ENCODE data around the gene USP32. TPM values are rescaled to one million over a fixed set of nuclear protein-coding genes. Genes with fewer than 3 reads are reported as not detected.

Gene USP32
- total and polyA plus RNA-seq, 10 of the 15 experiments (the other 5 are each of a cell fraction or from before 2014, with no cell fraction given): 7.8 to 37.3 (median 25.5) TPM

DNA sequence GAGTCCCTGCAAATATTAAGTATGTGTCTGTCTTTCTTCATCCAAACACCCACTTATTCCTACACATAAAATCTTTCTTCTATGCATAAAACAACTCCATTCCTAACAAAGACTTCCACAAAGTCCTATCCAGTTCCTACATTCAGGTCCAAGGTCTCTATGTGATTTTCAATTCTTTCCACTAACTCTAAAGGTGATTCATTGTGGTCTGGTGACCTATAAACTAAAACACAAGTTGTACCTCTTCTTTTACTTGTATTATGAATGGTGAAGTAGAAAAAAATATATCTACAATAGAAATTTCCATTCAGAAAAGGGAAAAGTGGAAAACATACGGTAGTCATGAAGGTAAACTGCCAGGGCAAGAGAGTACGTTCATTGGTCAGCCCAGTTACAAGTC is 56.6 kb downstream of the USP32 start:
- Histone ChIP-seq H3K4me2 (ENCODE audit: control insufficient read depth, insufficient read depth) (no peak overlapping the region), H3K27ac (ENCODE audit: control insufficient read depth, insufficient read depth) (no peak overlapping the region), H3K27me3 (replicated peaks in 1 of 2; ENCODE audit: control insufficient read depth in 2 of 2, insufficient read depth in 2 of 2, low read length in 1 of 2) (no peaks in the 10 kb centered on the region), H3K4me3 (no peak overlapping the region), H3K36me3 (ENCODE audit: control insufficient read depth in 2 of 2, insufficient read depth in 2 of 2, low read length in 1 of 2) (no peaks in the 10 kb centered on the region; a peak in 1 of 4 replicates), H3K9ac (ENCODE audit: control insufficient read depth, insufficient read depth, low read length) (no peak overlapping the region), H2AFZ (ENCODE audit: control insufficient read depth, low read depth, low read length) (no peak overlapping the region), H3K4me1 (ENCODE audit: control insufficient read depth, insufficient read depth, low read length) (no peaks in the 10 kb centered on the region), H3K79me2 (ENCODE audit: control insufficient read depth, insufficient read depth, low read length) (no peaks in the 10 kb centered on the region; the same call in 1 of the 2 replicates), H4K20me1 (ENCODE audit: control insufficient read depth, insufficient read depth) (no peaks in the 10 kb centered on the region), H3K9me3 (replicated peaks; ENCODE audit: control insufficient read depth, insufficient read depth, low read length) (no peaks in the 10 kb centered on the region)
- POLR2A ChIA-PET: interaction anchor here (0.7 kb wide), 1 partner anchor 10 kb away, joined by 3 read pairs; no protein-coding TSS in a partner anchor
- intact Hi-C loops (cut with micrococcal nuclease; ENCODE audit: unreplicated experiment) (no loop called here), in situ Hi-C loops (cut with MboI) (no loop called here)
- FAIRE-seq (no peak), DNase-seq (ENCODE audit: low read depth, low spot score) (no peak), ATAC-seq (no peak)
- 77% methylated on average over 2 of the region's 2 CpGs for WGBS (ENCODE audit: insufficient coverage, insufficient replicate concordance, low lambda C conversion rate, missing lambda C conversion rate)
- no TSS peak for BruUV-seq (replicated peaks)
- SMC1A ChIA-PET (ENCODE audit: uncharacterized antibody, unreplicated experiment): no interaction called here
- CTCF ChIA-PET: no interaction called here
- RAD21 ChIA-PET (ENCODE audit: unreplicated experiment): no interaction called here
- TF ChIP-seq, protein P1, sequence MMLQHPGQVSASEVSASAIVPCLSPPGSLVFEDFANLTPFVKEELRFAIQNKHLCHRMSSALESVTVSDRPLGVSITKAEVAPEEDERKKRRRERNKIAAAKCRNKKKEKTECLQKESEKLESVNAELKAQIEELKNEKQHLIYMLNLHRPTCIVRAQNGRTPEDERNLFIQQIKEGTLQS (IDR thresholded peaks at IDR 0.05; ENCODE audit: borderline replicate concordance, extremely low read depth, low read depth, low read length): no peak
- TF ChIP-seq KLF5 (IDR thresholded peaks at IDR 0.05; ENCODE audit: partially characterized antibody) (no peak), CBFB (IDR thresholded peaks at IDR 0.05; ENCODE audit: low read depth) (no peak), SMARCA5 (IDR thresholded peaks at IDR 0.05) (no peak), SP1 (IDR thresholded peaks at IDR 0.05; ENCODE audit: low read depth, low read length) (no peak), ZNF274 (IDR thresholded peaks at IDR 0.05; ENCODE audit: insufficient read depth, insufficient read length) (no peak), EZH2 (IDR thresholded peaks at IDR 0.05; ENCODE audit: borderline replicate concordance, control insufficient read depth, low read depth, low read length) (no peak), CBX3 (IDR thresholded peaks at IDR 0.05; ENCODE audit: borderline replicate concordance, low read depth) (no peak), GATAD2B (conservative IDR thresholded peaks at IDR 0.05; ENCODE audit: low read depth) (no peak)
- TF ChIP-seq, protein P2, sequence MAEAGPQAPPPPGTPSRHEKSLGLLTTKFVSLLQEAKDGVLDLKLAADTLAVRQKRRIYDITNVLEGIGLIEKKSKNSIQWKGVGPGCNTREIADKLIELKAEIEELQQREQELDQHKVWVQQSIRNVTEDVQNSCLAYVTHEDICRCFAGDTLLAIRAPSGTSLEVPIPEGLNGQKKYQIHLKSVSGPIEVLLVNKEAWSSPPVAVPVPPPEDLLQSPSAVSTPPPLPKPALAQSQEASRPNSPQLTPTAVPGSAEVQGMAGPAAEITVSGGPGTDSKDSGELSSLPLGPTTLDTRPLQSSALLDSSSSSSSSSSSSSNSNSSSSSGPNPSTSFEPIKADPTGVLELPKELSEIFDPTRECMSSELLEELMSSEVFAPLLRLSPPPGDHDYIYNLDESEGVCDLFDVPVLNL (IDR thresholded peaks at IDR 0.05; ENCODE audit: low read depth, low read length): no peak
- TF ChIP-seq, protein P3, sequence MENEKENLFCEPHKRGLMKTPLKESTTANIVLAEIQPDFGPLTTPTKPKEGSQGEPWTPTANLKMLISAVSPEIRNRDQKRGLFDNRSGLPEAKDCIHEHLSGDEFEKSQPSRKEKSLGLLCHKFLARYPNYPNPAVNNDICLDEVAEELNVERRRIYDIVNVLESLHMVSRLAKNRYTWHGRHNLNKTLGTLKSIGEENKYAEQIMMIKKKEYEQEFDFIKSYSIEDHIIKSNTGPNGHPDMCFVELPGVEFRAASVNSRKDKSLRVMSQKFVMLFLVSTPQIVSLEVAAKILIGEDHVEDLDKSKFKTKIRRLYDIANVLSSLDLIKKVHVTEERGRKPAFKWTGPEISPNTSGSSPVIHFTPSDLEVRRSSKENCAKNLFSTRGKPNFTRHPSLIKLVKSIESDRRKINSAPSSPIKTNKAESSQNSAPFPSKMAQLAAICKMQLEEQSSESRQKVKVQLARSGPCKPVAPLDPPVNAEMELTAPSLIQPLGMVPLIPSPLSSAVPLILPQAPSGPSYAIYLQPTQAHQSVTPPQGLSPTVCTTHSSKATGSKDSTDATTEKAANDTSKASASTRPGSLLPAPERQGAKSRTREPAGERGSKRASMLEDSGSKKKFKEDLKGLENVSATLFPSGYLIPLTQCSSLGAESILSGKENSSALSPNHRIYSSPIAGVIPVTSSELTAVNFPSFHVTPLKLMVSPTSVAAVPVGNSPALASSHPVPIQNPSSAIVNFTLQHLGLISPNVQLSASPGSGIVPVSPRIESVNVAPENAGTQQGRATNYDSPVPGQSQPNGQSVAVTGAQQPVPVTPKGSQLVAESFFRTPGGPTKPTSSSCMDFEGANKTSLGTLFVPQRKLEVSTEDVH (IDR thresholded peaks at IDR 0.05; ENCODE audit: low read depth, partially characterized antibody): no peak
- TF ChIP-seq, protein P4, sequence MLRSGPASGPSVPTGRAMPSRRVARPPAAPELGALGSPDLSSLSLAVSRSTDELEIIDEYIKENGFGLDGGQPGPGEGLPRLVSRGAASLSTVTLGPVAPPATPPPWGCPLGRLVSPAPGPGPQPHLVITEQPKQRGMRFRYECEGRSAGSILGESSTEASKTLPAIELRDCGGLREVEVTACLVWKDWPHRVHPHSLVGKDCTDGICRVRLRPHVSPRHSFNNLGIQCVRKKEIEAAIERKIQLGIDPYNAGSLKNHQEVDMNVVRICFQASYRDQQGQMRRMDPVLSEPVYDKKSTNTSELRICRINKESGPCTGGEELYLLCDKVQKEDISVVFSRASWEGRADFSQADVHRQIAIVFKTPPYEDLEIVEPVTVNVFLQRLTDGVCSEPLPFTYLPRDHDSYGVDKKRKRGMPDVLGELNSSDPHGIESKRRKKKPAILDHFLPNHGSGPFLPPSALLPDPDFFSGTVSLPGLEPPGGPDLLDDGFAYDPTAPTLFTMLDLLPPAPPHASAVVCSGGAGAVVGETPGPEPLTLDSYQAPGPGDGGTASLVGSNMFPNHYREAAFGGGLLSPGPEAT (IDR thresholded peaks at IDR 0.05; ENCODE audit: low read depth): no peak
- TF ChIP-seq, protein P5, sequence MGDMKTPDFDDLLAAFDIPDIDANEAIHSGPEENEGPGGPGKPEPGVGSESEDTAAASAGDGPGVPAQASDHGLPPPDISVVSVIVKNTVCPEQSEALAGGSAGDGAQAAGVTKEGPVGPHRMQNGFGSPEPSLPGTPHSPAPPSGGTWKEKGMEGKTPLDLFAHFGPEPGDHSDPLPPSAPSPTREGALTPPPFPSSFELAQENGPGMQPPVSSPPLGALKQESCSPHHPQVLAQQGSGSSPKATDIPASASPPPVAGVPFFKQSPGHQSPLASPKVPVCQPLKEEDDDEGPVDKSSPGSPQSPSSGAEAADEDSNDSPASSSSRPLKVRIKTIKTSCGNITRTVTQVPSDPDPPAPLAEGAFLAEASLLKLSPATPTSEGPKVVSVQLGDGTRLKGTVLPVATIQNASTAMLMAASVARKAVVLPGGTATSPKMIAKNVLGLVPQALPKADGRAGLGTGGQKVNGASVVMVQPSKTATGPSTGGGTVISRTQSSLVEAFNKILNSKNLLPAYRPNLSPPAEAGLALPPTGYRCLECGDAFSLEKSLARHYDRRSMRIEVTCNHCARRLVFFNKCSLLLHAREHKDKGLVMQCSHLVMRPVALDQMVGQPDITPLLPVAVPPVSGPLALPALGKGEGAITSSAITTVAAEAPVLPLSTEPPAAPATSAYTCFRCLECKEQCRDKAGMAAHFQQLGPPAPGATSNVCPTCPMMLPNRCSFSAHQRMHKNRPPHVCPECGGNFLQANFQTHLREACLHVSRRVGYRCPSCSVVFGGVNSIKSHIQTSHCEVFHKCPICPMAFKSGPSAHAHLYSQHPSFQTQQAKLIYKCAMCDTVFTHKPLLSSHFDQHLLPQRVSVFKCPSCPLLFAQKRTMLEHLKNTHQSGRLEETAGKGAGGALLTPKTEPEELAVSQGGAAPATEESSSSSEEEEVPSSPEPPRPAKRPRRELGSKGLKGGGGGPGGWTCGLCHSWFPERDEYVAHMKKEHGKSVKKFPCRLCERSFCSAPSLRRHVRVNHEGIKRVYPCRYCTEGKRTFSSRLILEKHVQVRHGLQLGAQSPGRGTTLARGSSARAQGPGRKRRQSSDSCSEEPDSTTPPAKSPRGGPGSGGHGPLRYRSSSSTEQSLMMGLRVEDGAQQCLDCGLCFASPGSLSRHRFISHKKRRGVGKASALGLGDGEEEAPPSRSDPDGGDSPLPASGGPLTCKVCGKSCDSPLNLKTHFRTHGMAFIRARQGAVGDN (IDR thresholded peaks at IDR 0.05): no peak

Measured in GM12878 (cell line).